HG03439 (cell line): ENCODE measurements around the gene PRKN.
"Not testable (repeated sequence)": the region's sequence is repeated elsewhere in the genome, so short reads cannot be mapped to it uniquely, and the experiment has no call there.

Source experiments
- ATAC-seq: cut with Tn5 transposase; IDR thresholded peaks from one replicate; pipeline ENCODE4 v1.9.1; 2021; ENCODE audit warnings: mild to moderate bottlenecking, moderate library complexity; ENCODE audit not compliant: unreplicated experiment

Gene PRKN

DNA sequence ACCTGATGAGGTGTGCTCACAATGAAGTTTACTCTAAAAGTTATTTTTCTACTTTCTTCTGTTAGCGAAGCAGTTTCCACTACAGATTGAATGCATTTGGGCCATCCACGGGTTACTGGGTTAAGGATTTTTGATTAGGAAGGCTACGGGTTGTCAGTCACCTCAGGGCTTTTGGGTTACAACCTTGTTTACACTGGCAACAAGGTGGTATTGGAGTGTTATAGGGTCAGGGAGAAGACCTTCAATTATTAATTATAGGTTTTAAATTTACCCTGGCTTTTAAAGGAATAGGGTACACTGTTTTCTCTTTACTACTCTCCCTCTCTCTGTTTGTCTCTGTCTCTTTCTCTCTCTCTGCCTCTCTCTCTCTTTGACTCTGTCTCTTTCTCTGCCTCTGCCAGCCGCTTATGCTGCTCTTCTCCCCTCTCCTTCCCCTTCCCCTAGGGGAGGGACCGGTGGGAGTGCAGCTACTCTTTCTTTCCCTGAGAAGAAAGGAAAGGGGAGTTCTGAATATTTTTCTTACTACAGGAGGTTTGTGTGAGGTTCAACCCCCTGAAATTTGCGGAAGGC lies 1413.5 kb downstream of the PRKN start:
- no peak for ATAC-seq

GRCh38 chr6:161313475-161313874 lies 1414.1 kb downstream of the PRKN start:
- not testable (repeated sequence) for ATAC-seq

DNA sequence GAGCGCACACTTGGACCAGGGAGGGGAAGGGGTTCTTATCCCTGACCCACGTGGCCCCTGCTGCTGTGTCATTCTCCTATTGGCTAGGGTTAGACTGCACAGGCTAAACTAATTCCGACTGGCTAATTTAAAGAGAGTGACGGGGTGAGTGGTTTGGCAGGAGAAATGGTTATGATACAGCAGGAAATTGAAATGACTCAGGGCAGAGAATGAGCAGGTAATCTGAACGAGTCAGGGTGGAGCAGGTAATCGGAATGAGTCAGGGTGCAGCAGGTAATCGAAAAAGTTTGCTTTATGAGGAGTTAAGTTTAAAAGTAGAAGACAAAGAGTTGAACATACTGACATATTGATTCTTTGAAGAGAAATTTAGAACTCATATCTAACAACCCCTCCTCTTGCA lies 1417.8 kb downstream of the PRKN start:
- not testable (repeated sequence) for ATAC-seq

DNA sequence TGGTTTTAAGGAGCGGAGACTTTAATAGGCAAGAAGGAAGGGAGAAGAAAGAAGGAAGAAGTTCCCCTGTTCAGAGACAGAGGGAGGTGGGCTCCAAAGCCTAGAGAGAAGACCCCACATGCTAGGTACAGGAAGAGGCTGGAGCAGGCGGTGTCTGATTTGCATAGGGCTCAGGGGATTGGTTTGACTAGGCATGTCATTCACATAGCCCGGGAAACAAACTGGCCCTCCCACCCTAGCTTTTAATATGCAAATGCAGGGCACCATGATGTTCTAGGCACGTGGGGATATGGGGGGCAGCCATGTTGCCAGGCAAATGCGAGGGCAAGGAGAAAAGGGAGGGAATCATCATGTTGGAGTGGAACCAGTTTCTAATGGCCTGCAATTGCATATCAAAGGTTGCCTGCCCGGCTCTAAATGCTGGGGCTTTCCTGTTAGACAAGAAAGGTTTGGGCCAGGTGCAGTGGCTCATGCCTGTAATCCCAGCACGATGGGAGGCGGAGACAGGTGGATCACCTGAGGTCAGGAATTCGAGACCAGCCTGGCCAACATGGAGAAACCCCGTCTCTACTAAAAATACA lies 1419.4 kb downstream of the PRKN start:
- no peak for ATAC-seq

DNA sequence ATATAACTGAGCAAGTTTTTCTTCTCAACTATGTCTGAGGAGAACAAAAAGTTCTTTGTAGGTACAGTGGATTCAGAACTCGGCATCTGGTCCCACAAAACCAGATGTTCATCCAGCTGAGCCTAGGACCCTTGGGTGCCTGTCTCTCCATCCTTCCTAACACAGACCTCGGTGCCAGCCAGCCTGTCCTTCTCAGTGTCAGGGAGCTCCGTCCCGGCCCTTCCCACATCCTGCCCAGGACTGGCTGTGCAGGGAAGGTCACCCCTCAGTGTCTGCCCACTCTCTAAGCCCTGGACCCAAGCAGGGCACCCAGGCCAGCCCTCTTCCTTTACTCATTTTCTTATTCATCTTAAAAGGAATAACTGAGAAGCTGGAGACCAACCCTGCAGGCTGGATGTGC lies 1421.7 kb downstream of the PRKN start:
- ATAC-seq: no peak

DNA sequence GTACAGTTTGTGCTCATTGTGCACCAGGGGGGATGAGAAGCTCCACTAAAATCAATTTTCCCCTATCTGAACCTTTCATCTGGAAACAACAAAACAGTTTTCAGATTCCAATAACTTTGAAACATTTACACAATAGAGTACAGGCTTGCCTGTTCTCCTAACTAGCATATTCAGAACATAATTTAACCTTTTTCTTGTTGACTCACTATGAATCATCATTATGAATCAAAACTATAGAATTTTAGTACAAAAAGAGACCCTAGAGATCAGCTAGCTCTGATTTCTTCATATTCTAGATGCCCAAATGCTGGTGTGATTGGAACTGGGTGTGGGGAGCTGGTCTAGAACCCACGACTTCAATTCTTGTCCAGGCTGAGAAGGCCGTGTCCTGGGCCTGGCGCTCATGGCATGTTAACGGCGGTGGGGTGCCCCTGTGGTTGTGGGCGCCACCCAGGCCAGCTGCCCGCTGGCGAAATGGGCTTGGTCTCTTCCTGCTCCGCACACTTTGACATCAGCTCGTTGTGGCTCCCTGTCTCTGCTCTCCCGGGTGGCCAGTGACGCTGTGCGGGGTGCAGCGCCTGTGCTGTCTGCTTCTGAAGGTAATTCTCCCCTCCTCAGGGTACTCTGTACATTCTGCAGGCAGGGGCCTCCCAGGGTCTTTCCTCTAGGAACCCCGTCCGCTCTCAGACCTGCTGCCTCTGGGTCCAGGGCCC lies 1423.8 kb downstream of the PRKN start:
- no peak for ATAC-seq

DNA sequence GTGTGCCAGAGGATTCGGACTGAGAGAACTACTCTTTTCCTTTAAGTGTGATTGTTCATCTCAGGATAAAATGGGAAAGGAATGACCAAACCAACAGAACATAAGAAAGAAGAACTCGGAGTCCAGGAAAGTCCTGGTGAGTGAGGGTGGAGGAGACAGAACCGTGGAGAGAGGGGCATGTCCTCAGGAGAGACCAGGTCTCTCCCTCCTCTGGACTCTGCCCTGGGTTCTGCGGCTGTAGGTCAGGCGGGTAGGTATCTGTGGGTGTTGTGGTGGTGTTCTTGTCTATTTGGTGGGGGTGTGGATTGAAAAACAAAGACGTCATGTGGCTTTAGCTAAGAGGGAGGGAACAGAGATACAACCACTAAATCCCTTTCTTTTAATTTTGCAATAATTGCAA lies 1424.6 kb downstream of the PRKN start:
- no peak for ATAC-seq

DNA sequence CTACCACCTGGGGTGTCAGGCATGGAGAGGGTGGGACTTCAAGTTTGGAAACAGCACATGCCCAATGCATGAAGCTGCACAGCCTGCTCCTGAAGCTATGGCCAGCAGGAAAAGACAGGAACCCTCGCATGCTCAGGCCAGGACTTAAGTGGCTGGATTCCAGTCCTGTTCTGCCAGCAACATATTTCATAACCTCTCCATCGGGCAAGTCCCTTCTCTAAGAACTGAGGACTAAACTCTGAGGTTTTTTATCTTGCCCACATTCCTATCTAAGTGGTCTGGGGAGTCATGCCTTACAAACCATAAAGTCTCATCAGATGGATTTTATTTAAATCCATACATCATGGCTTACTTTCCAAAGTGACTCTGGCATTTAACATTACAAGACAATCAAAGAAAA lies 1426.2 kb downstream of the PRKN start:
- ATAC-seq: no peak

GRCh38 chr6:161300823-161301222 lies 1426.7 kb downstream of the PRKN start:
- no peak for ATAC-seq

DNA sequence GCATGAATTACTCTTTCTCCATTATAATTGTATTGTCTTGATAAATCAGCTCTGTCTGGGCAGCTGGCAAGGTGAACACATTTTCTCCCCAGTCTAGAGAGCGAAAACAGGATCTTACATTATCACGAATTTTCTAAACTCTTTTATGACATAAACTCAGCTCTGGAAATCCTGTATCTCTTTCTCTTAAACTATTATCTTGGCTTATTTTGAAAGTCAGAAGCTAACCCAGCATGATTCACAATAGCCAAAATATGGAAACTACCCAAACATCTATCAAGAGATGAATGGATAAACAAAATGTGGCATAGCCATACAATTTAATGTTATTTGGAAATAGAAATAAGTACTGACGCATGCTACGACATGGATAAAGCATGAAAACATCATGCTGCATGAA lies 1427.8 kb downstream of the PRKN start:
- no peak for ATAC-seq
